Stimulated activated CD4-positive, alpha-beta T cell treated with anti-CD3 and anti-CD28 coated beads, Interleukin-2, amount 100 ng/mL, for 4 hours (primary cell): Measurements from ENCODE around the gene FRRS1L.

Experiments used
- DNase-seq: peaks from one replicate; pipeline ENCODE4 v3.0.0-alpha.2; 2020; ENCODE audit warnings: low read depth

The FRRS1L gene

GRCh38 chr9:109176386-109176785 is 9.3 kb upstream of the FRRS1L start:
- DNase-seq: no peak

DNA sequence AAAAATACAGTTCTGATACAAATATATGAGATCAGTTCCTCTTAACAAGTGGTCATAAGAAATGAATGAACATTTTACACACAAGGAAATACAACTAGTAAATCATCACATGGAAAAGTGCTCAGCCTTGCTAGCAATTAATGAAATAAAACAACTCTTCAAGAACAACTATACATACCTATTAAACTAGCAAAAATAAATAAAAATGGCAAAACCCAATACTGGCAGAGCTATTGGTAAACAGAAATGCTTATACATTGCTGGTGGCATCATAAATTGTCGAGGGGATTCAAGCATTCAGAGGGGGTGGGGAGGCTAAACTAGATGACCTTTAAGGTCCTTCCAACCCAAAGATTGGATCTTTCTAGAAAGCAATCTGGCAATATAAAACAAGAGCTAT is 5.9 kb upstream of the FRRS1L start:
- no peak for DNase-seq

DNA sequence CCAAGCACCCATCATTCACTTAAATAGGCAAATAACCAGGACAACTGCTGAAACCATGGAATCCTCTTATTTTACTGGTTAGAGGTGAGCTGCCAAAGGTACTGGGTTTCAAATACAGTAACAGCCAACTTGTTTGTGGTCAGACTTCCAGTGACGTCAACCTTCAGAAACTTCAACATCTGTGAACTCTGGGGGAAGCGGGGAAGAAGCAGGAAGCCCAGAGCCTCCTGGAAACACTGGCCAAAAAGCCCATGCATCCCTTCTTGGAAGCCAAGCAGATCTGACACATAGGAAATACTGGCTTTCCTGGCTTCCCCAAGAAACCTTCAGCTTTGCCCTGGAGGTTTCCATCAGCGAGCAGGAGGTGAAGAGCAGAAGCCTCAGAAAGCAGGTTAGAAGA is 4.9 kb upstream of the FRRS1L start:
- no peak for DNase-seq

DNA sequence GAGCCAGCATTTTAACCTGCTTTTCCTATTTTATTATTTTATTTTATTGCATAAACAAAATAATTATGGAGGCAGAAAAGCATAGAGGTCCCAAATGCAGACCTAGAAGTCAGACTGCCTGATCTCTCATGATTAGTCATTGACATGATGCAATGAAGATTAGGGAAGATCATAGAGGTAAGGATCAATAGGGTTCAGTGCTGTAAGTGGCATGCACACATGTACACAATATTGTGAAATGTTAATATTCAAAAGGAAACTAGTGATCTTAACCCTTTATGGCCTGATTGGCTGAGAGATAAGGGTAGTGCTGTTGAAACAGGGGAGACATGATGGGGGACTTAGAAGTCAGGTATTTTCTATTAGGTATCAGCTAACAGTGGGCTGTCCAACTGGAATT is 1.1 kb upstream of the FRRS1L start:
- no peak for DNase-seq

GRCh38 chr9:109167716-109168115 is 667 bp upstream of the FRRS1L start:
- DNase-seq: no peak

DNA sequence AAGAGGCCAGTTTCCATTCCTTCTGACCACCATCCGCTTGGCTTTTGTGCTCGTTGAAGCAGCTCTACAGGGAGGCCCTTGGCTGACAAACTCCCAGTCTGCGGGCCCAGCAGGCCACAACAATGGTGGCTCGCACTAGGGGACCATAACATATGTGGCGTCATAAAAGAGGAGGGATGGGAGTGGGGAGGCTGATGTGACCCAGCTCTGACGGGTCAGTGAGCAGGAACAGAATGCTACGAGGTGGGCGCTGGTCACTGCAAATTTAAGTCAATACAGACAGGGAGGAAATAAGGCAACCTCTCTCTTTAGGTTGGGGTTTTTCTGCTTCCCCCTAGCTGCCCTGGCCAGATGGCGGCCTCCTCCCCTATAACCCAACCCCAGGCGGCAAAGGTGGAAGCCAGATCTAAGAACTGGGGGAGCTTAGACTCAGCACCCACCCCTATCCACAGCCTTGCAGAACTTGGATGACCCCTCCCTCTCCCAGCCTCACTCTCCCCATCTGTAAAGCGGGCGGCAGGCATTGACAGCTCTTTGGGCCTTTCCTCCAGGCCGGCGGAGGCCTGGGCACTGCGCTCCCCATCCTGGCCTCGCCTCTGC is 778 bp downstream of the FRRS1L start:
- DNase-seq: no peak

DNA sequence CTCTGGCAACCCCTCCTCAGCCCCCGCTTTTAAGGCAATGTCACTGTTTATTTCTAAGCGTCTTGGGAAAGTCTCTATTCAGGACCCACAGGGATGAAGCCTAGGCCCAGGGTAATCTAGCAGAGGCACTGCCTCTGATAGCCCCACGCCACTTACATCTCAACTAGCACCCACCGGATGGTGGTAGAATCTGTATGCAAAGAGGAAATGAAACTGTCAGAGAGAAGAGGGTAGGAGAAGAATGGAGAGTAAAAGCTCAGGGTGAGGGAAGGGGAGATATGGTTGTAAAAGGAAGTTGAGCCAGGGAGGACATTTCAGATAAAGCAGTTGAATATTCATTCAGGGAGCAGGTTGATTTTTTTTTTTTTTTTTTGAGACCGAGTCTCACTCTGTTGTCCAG is 3.0 kb downstream of the FRRS1L start:
- no peak for DNase-seq

DNA sequence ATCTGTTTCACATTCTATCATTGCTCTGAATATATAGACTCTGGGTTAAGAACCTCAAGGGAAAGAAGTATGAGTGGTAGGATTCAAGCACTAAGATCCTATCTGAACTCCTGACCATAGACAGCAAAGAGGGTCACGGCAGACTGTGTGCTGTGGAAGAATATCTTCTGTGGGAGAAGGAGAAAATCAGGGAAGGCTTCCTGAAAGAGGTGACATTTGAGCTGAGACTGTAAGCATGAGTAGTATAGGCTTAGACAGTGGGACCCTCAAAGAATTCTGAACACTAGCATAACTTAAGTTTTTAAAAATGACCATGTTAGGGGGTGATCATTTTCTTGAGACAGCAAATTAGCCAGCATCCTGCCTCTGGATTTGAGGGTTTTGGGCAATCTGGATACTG is 3.9 kb downstream of the FRRS1L start:
- DNase-seq: no peak

GRCh38 chr9:109162677-109163076 is 4.4 kb downstream of the FRRS1L start:
- DNase-seq: no peak

DNA sequence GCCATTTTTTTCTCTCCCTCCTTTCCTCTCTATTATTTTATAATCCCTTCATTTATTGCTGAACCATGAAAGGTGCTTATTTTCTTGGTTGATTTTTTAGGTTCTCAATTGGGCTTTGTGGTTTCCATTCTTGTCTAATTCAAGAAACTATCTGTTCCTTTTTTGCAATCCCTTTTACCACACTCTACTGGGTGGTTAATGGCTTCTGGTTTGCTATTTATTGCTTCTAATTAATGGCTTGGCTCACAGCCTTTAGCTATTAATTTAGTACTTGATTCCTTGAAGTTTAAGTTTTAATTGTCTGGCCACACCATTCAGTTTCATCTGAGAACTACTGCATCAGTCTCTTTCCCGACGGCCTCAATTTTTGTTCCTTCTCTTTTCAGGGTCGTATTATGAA is 5.6 kb downstream of the FRRS1L start:
- no peak for DNase-seq

DNA sequence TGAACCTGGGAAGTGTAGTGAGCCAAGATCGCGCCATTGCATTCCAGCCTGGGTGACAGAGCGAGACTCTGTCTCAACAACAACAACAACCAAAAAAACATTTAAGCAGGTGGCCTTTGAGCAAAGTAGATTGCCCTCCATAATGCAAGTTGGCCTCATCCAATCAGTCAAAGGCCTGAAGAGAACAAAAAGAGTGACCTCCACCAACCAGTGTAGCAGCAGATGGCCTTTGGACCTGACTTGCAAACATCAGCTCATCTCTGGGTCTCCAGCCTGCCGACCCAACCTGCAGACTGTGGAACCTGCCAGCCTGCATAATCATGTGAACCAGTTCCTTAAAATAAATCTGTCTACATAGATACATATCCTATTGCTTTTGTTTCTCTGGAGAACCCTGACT is 7.5 kb downstream of the FRRS1L start:
- DNase-seq: no peak

GRCh38 chr9:109158651-109159050 is 8.4 kb downstream of the FRRS1L start:
- no peak for DNase-seq

DNA sequence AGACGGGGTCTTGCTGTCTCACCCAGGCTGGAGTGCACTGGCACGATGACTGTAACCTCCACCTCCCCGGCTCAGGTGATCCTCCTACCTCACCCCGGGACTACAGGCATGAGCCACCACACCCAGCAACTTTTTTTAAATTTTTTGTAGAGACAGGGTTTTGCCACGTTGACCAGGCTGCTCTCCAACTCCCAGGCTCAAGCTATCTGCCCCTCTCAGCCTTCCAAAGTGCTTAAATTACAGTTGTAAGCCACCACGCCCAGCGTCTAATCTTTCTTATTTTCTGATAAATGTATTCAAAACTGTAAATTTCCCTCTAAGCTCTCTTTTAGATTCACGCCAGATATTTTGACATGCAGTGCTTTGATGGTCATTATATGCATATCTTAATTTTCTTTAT is 10.3 kb downstream of the FRRS1L start:
- no peak for DNase-seq

- no peak for DNase-seq
Observed at GRCh38 chr9:109150925-109151545, 16.0 kb downstream of the FRRS1L start.

DNA sequence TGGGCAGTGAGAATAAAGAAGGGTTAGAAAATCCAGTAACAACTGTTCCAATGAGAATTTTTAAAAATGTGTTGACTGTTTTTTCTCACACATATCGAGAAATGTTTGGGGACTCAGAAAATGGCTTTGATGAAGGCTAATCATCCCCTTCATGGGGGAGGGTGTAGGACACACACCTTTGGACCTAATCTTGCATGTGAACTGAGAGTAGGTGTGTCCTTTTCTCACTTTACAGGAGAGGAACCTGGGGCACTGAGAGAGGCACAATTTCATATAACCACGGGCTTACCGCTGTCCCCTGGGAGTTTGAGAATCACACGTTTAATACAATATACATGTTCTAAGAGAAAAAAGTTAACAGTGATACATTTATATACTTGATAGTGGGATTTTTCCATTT is 17.3 kb downstream of the FRRS1L start:
- DNase-seq: no peak

GRCh38 chr9:109149089-109149488 is 18.0 kb downstream of the FRRS1L start:
- DNase-seq: no peak

DNA sequence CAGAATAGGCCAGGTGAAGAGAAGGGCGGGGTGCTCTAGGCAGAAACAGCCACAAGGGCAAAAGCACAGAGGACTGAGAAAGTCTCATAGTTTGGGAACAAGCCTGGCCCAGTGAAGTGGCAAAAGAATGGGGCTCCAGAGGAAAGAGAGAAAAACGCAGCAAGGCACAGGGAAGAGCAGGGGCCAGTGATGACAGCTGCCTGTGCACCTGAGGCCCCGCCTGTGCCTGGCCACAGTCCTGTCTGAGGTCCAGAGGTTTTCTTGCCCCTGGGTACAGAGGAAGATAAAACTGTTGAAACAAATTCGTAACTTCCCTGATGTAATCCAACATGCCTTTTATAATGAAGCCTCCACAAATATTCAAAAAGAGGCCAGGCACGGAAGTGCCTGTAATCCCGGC is 22.0 kb downstream of the FRRS1L start:
- no peak for DNase-seq

DNA sequence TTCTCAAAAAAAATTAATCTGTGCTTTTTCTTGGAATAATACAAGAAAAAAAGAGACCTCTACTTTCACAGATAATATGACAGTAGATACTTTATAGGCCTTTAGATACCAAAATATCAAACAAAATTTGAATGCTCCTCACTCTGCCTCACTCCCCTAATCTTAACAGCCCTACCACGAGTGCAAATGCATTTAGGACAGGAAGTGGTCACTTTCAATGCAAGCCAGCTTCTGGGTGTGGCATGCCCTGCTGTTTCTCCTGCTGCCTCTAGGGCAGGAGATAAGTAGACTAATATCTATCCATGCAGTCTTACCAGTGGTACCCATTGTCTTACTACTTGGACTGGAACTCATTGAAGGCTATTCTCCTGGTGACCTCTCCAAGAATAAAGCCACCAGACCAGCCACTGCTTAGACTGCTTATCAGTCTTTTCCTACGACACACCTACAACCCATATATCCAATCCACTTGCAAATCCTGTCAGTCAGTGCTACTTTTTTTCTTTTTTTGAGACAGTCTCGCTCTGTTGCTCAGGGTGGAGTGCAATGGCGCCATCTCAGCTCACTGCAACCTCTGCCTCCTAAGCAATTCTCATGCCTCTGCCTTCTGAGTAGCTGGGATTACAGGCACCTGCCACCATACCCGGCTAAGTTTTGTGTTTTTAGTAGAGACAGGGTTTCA is 23.0 kb downstream of the FRRS1L start:
- DNase-seq: no peak

DNA sequence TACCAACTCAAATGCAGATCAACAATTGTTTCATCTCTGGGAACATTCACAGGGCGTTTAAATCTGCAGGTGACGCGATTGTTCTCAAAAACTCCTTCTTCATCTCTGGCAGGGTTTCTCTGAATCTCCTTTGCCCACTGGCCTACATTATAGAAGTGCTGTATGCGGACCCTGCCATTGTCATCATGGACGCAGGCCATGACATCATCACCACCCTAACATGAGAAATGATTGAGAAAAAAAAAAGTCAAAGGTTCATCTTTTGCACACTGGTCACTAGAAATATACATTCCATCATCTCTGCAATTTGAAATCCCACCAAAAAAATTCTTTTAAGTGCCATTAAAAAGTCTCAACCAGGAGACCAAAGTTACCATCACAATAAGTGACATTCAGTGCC is 25.7 kb downstream of the FRRS1L start:
- no peak for DNase-seq

GRCh38 chr9:109139851-109140250 is 27.2 kb downstream of the FRRS1L start:
- DNase-seq: no peak

GRCh38 chr9:109138421-109138820 is 28.6 kb downstream of the FRRS1L start:
- DNase-seq: no peak

DNA sequence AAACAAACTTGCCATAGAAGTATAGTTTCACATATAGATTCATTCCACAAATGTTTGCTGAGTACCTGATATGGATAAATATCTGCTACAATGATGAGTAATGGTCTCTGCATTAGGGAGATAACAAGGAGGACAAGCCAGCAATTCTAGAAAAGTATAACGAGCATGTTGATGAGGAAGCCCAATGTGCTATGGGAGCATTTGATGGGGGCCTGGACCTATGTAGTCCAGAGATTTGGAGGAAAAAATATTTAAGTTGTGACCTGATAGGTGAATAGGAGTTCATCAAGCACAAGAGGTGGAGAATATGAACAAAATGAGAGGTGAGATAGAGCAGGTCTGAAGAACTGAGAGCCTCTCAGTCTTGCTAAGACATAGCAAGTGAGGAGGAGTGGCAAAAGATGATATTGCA is 32.9 kb downstream of the FRRS1L start:
- no peak for DNase-seq

GRCh38 chr9:109133533-109133932 is 33.5 kb downstream of the FRRS1L start:
- no peak for DNase-seq

- DNase-seq: no peak
Observed at GRCh38 chr9:109132567-109133021, 34.5 kb downstream of the FRRS1L start.
